ENCODE results near the gene CPNE1.

Gene CPNE1

GRCh38 chr20:35598899-35599775, 65.6 kb downstream of the CPNE1 start:
- no peak for DNase-seq (ENCODE audit: low read depth)

- no peak for DNase-seq (ENCODE audit: low read depth)
Measured at GRCh38 chr20:35598476-35598875, 66.2 kb downstream of the CPNE1 start.

- no peak for DNase-seq (ENCODE audit: low read depth)
Measured at GRCh38 chr20:35597186-35597585, 67.5 kb downstream of the CPNE1 start.

GRCh38 chr20:35595901-35596300, 68.8 kb downstream of the CPNE1 start:
- no peak for DNase-seq (ENCODE audit: low read depth)

- DNase-seq (ENCODE audit: low read depth) = no peak
Measured at GRCh38 chr20:35595456-35595855, 69.2 kb downstream of the CPNE1 start.

- DNase-seq (ENCODE audit: low read depth) = no peak
Measured at GRCh38 chr20:35592339-35592974, 72.2 kb downstream of the CPNE1 start.

GRCh38 chr20:35588397-35588796, 76.3 kb downstream of the CPNE1 start:
- DNase-seq (ENCODE audit: low read depth) = no peak

- DNase-seq (ENCODE audit: low read depth) = no peak
Measured at GRCh38 chr20:35587436-35587835, 77.3 kb downstream of the CPNE1 start.

GRCh38 chr20:35586751-35587425, 77.8 kb downstream of the CPNE1 start:
- no peak for DNase-seq (ENCODE audit: low read depth)

- DNase-seq (ENCODE audit: low read depth) = no peak
Measured at GRCh38 chr20:35583636-35584560, 80.8 kb downstream of the CPNE1 start.

GRCh38 chr20:35582741-35583404, 81.8 kb downstream of the CPNE1 start:
- no peak for DNase-seq (ENCODE audit: low read depth)

- no peak for DNase-seq (ENCODE audit: low read depth)
Measured at GRCh38 chr20:35582131-35582530, 82.6 kb downstream of the CPNE1 start.

- no peak for DNase-seq (ENCODE audit: low read depth)
Measured at GRCh38 chr20:35579196-35579595, 85.5 kb downstream of the CPNE1 start.

- no peak for DNase-seq (ENCODE audit: low read depth)
Measured at GRCh38 chr20:35578469-35578868, 86.2 kb downstream of the CPNE1 start.

- DNase-seq (ENCODE audit: low read depth) = no peak
Measured at GRCh38 chr20:35576816-35577215, 87.9 kb downstream of the CPNE1 start.
